Neural cell (in vitro differentiated cells): ENCODE data around the gene CACNA1D.

Source experiments
- CTCF ChIP-seq: fragments of 450-650 bp; IDR thresholded peaks from 2 replicates; pipeline ENCODE4 v1.5.1; 2014; ENCODE audit warnings: antibody characterized with exemption, mild to moderate bottlenecking, moderate library complexity; ENCODE audit not compliant: poor library complexity, severe bottlenecking
- EP300 ChIP-seq: fragments of 450-650 bp; conservative IDR thresholded peaks from 2 replicates; pipeline ENCODE4 v1.6.1; 2014; ENCODE audit warnings: antibody characterized with exemption, mild to moderate bottlenecking, moderate library complexity; ENCODE audit not compliant: poor library complexity, severe bottlenecking
- MXI1 ChIP-seq: fragments of 450-650 bp; conservative IDR thresholded peaks from 2 replicates; pipeline ENCODE4 v1.6.1; 2014; ENCODE audit warnings: antibody characterized with exemption, mild to moderate bottlenecking; ENCODE audit not compliant: poor library complexity, severe bottlenecking
- POLR2AphosphoS5 ChIP-seq: IDR thresholded peaks from 2 replicates; pipeline ENCODE4 v1.6.1; 2012
- RAD21 ChIP-seq: fragments of 450-650 bp; conservative IDR thresholded peaks from 2 replicates; pipeline ENCODE4 v1.6.1; 2014; ENCODE audit warnings: antibody characterized with exemption, mild to moderate bottlenecking, moderate library complexity
- REST ChIP-seq: IDR thresholded peaks from 2 replicates; pipeline ENCODE4 v1.6.1; 2012; ENCODE audit warnings: borderline replicate concordance
- SMC3 ChIP-seq: fragments of 450-650 bp; conservative IDR thresholded peaks from 2 replicates; pipeline ENCODE4 v1.6.1; 2014; ENCODE audit warnings: antibody characterized with exemption, mild to moderate bottlenecking, moderate library complexity; ENCODE audit not compliant: poor library complexity
- TAF1 ChIP-seq: IDR thresholded peaks from 2 replicates; pipeline ENCODE4 v1.6.1; 2012; ENCODE audit warnings: low read depth

- TF ChIP-seq CTCF, result no peak
- no peak for TF ChIP-seq SMC3
- no peak for TF ChIP-seq RAD21
- no peak for TF ChIP-seq EP300
- no peak for TF ChIP-seq REST
- no peak for TF ChIP-seq MXI1
- TF ChIP-seq POLR2AphosphoS5, result no peak
- TF ChIP-seq TAF1, result no peak
Measured at GRCh38 chr3:53726643-53727042, 232.2 kb downstream of the CACNA1D start.
